Bronchial epithelial cell (primary cell): Measurements from ENCODE around the gene PLEKHG1. TPM values are rescaled to one million over a fixed set of nuclear protein-coding genes. Genes with fewer than 3 reads are reported as not detected.

Experiments used
- DNase-seq: peaks from one replicate; pipeline ENCODE4 v3.0.0-alpha.2; 2010; ENCODE audit warnings: low read depth
- FAIRE-seq: peaks from 2 replicates; lab custom pipeline; 2011; peaks lifted over from hg19 to GRCh38; lab: Jason Lieb, UNC
- H3K27me3 ChIP-seq: 2 replicates; pipeline ENCODE4 v1.5.1; 2011; ENCODE audit warnings: low read length; ENCODE audit not compliant: control insufficient read depth, insufficient read depth
- H3K36me3 ChIP-seq: 2 replicates; pipeline ENCODE4 v1.5.1; 2011; ENCODE audit warnings: low read length; ENCODE audit not compliant: control insufficient read depth, insufficient read depth
- H3K4me3 ChIP-seq: 2 replicates; pipeline ENCODE4 v1.5.1; 2011; ENCODE audit warnings: mild to moderate bottlenecking, low read depth, low read length, control low read depth
- CTCF ChIP-seq: IDR thresholded peaks from 2 replicates; pipeline ENCODE4 v1.5.1; 2011; ENCODE audit warnings: mild to moderate bottlenecking, moderate library complexity, low read length, control low read depth, inconsistent platforms; ENCODE audit not compliant: insufficient read depth, severe bottlenecking
- total RNA-seq: library from RNA; depleted of rRNA; stranded (reverse); fragments of >200 nt; gene quantifications from 2 replicates; pipeline ENCODE4 v1.2.1, GENCODE V29; 2014

The PLEKHG1 gene
- total RNA-seq, 1 donor from 2014 or later = 10.5 TPM

DNA sequence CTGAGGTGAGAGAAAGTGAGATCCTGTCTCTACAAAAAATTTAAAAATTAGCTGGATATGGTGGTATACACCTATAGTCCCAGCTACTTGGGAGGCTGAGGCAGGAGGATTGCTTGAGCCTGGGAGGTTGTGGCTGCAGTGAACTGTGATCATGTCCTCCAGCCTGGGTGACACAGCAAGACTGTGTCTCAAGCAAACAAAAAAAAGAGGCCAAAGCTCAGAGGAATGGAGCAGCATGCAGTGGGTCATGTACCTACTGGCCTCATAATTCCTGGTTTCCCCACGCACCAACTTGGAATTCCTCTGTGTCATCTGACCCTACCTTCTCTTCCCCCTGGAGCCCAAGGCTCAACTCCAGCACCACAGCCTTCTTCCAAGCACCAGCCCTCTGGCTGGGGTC lies 15.1 kb upstream of the PLEKHG1 start:
- FAIRE-seq (no peak), DNase-seq (no peak)
- TF ChIP-seq CTCF = no peak
- no peaks in the 10 kb centered on the region for H3K27me3 ChIP-seq
- H3K36me3 ChIP-seq = no peaks in the 10 kb centered on the region
- H3K4me3 ChIP-seq = no peak overlapping the region

DNA sequence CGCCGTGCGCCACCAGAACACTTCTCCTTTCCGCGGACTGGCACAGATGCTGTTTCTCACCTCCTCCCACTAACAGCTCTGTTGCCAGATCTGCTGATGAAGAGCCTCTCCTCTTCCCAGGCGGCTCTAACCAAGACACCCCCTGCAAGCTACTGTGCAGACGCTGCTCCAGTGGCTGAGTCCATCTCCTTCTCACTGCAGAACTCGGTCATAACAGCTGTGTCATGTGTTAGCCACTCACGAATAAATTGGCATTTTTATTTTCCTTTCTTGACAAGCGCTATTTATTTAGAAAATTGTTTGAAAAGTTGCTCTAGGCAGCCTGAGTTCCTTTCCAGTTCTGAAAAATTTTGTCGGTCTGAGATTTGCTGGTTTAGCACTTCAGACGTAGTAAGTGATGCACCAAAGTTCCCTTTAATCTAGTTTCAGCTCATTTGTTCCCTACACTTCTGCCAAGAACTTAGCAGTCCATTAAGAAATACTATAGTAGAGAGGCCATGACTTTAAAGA lies 12.8 kb upstream of the PLEKHG1 start:
- FAIRE-seq = no peak

DNA sequence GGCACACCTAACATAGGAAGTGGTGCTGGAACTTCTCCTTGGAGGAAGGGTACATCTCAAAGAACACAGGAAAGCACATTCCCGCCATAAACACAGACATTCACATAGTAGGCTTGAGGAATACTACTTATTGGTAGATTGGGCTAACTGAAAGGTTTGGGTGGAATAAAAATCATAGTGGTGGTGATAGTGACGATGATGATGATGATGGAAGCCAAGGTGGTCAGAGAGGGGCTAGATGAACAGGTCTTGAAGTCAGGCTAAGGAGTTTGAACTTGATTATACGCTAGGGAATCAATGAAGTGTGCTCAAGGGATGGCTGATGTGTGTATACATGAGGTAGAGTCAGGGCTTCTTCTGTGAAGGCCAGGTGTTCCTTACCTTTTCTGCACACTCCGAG lies 12.0 kb upstream of the PLEKHG1 start:
- no peaks in the 10 kb centered on the region for H3K27me3 ChIP-seq
- H3K4me3 ChIP-seq = no peak overlapping the region
- no peak for TF ChIP-seq CTCF
- DNase-seq (no peak), FAIRE-seq (peak; percentile 64)
- no peaks in the 10 kb centered on the region for H3K36me3 ChIP-seq

More for the DNA sequence above, 12.8 kb upstream of the PLEKHG1 start:
- no peak for TF ChIP-seq CTCF
- Histone ChIP-seq H3K27me3 (no peaks in the 10 kb centered on the region), H3K36me3 (no peaks in the 10 kb centered on the region), H3K4me3 (no peak overlapping the region)
- DNase-seq = no peak

DNA sequence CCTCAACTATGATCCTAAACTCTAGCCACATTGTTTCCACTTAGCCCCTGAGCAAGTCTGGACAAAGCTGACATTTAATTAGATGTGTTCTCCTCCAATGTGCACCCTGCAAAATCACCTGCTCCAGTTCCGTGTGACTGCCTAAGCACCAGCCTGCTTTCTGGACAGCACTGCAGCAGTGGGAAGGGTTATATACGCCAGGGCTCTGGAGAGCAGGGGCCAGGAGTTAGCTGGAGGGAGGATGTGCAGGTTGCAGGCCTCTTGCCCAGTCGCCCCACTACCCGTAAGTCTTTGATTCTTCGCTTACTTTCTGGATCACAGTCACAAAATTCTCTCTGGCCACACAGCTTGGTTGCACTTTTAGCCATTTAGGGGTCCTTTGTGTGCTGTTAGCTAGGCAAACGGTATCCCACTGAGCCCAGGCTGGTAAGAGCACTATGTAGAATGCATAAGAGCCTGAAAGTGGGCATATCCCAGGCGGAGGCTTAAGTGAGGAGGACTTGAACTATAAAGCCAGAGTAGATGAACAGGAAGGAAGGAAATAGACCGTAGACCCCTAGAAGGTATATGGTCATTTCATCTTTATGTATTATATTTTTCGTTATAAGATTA lies 10.7 kb upstream of the PLEKHG1 start:
- FAIRE-seq = peak; percentile 76
- TF ChIP-seq CTCF = no peak
- Histone ChIP-seq H3K27me3 (no peaks in the 10 kb centered on the region), H3K36me3 (no peaks in the 10 kb centered on the region), H3K4me3 (no peak overlapping the region)
- no peak for DNase-seq

GRCh38 chr6:150589852-150590251 lies 9.8 kb upstream of the PLEKHG1 start:
- H3K4me3 ChIP-seq = no peak overlapping the region
- DNase-seq (no peak), FAIRE-seq (no peak)
- TF ChIP-seq CTCF = no peak
- no peaks in the 10 kb centered on the region for H3K36me3 ChIP-seq
- H3K27me3 ChIP-seq = no peaks in the 10 kb centered on the region

- no peaks in the 10 kb centered on the region for H3K36me3 ChIP-seq
- no peaks in the 10 kb centered on the region for H3K27me3 ChIP-seq
- FAIRE-seq = no peak
- no peak for TF ChIP-seq CTCF
- DNase-seq = peak; percentile 58
- no peak overlapping the region for H3K4me3 ChIP-seq
Observed at GRCh38 chr6:150590446-150590845, 9.2 kb upstream of the PLEKHG1 start.
